GM23248 (cell line): Measurements from ENCODE around the gene KIF18B. TPM values are rescaled to one million over a fixed set of nuclear protein-coding genes. Genes with fewer than 3 reads are reported as not detected.
A peak's percentile ranks its signal among the peaks of the same experiment; 100 is the strongest.

Experiments
- DNase-seq: peaks from one replicate; pipeline ENCODE4 v3.0.0-alpha.2; 2015
- H2AFZ ChIP-seq: fragments of 200-600 bp; sonication (generic); 2 replicates; pipeline ENCODE4 v1.6.1; 2016; ENCODE audit warnings: antibody characterized with exemption
- H3F3A ChIP-seq: fragments of 200-600 bp; sonication (generic); 2 replicates; pipeline ENCODE4 v1.6.1; 2016; ENCODE audit warnings: mild to moderate bottlenecking, antibody characterized with exemption, mixed run types; ENCODE audit not compliant: insufficient read depth
- H3K27ac ChIP-seq: fragments of 200-600 bp; sonication (generic); 2 replicates; pipeline ENCODE4 v1.5.1; 2016; ENCODE audit warnings: mild to moderate bottlenecking
- H3K27me3 ChIP-seq: fragments of 200-600 bp; sonication (generic); replicated peaks from 2 replicates; pipeline ENCODE4 v1.6.1; 2016; ENCODE audit warnings: mild to moderate bottlenecking; ENCODE audit not compliant: insufficient read depth
- H3K36me3 ChIP-seq: fragments of 200-600 bp; sonication (generic); 2 replicates; pipeline ENCODE4 v1.6.1; 2016; ENCODE audit warnings: low read depth, mild to moderate bottlenecking
- H3K4me1 ChIP-seq: fragments of 200-600 bp; sonication (generic); 2 replicates; pipeline ENCODE4 v1.6.1; 2016; ENCODE audit warnings: mild to moderate bottlenecking; ENCODE audit not compliant: insufficient read depth
- H3K4me2 ChIP-seq: fragments of 200-600 bp; sonication (generic); one replicate; pipeline ENCODE4 v1.6.1; 2016; ENCODE audit warnings: mild to moderate bottlenecking; ENCODE audit not compliant: unreplicated experiment
- H3K4me3 ChIP-seq: fragments of 200-600 bp; sonication (generic); 2 replicates; pipeline ENCODE4 v1.5.1; 2016; ENCODE audit warnings: mild to moderate bottlenecking
- H3K79me2 ChIP-seq: fragments of 200-600 bp; sonication (generic); 2 replicates; pipeline ENCODE4 v1.6.1; 2016; ENCODE audit warnings: mild to moderate bottlenecking; ENCODE audit not compliant: insufficient read depth
- H3K9ac ChIP-seq: fragments of 200-600 bp; sonication (generic); 2 replicates; pipeline ENCODE4 v1.6.1; 2016; ENCODE audit warnings: mild to moderate bottlenecking
- H3K9me2 ChIP-seq: fragments of 200-600 bp; sonication (generic); 2 replicates; pipeline ENCODE4 v1.6.1; 2016; ENCODE audit warnings: mixed run types, mild to moderate bottlenecking, moderate library complexity; ENCODE audit not compliant: insufficient read depth
- H3K9me3 ChIP-seq: fragments of 200-600 bp; sonication (generic); one replicate; pipeline ENCODE4 v1.6.1; 2017; ENCODE audit warnings: low read depth
- H4K20me1 ChIP-seq: fragments of 200-600 bp; sonication (generic); 2 replicates; pipeline ENCODE4 v1.6.0; 2016; ENCODE audit not compliant: insufficient read depth
- EZH2 ChIP-seq: fragments of 200-600 bp; sonication (generic); IDR thresholded peaks from 2 replicates; pipeline ENCODE4 v1.6.1; 2018; ENCODE audit warnings: antibody characterized with exemption, mild to moderate bottlenecking; ENCODE audit not compliant: insufficient read depth, poor library complexity, severe bottlenecking
- EZH2phosphoT487 ChIP-seq: fragments of 200-600 bp; sonication (generic); IDR thresholded peaks from 2 replicates; pipeline ENCODE4 v1.6.1; 2018; ENCODE audit warnings: antibody characterized with exemption, moderate library complexity, mild to moderate bottlenecking, low read depth; ENCODE audit not compliant: insufficient read depth
- WGBS, 2 experiments: methylation state at CpG; one replicate each; pipeline ENCODE4 v1.1.6; 2015 to 2017; ENCODE audit warnings: low lambda C conversion rate in 2 of 2, low coverage in 1 of 2; ENCODE audit errors: missing lambda C conversion rate in 2 of 2; 5-methylcytosine and 5-hydroxymethylcytosine counted together
- in situ Hi-C: fragments of 300-500 bp; cut with MboI; formaldehyde crosslinking; loops from 2 replicates; pipeline ENCODE4 v1.15.0; 2020
- polyA plus RNA-seq: library from polyadenylated mRNA; unstranded; fragments of >200 nt; fragmentation: Nextera tagmentation; extraction: Ambion mirVana; gene quantifications from 2 replicates; pipeline ENCODE4 v1.2.1, GENCODE V29; 2016
- total RNA-seq: library from RNA; depleted of rRNA; stranded (reverse); fragments of >200 nt; shearing (Covaris generic); gene quantifications from 2 replicates; pipeline ENCODE4 v1.2.3, GENCODE V29; 2014

Gene KIF18B
- total and polyA plus RNA-seq, 2 experiments from 2014 or later: 2.1 to 4.5 TPM

GRCh38 chr17:44910231-44911106 is 37.1 kb downstream of the KIF18B start:
- H3K4me3 ChIP-seq: no peak overlapping the region
- in situ Hi-C loops: no loop called here

GRCh38 chr17:44909681-44910144 is 37.9 kb downstream of the KIF18B start:
- 71 to 72% methylated on average over 11 of the region's 11 CpGs for WGBS, 2 experiments

More at GRCh38 chr17:44910231-44911106, 37.1 kb downstream of the KIF18B start:
- no peak overlapping the region for H3K9ac ChIP-seq
- H4K20me1 ChIP-seq: no peaks in the 10 kb centered on the region
- TF ChIP-seq EZH2 (no peak), EZH2phosphoT487 (no peak)
- H3K9me3 ChIP-seq: no peaks in the 10 kb centered on the region
- H2AFZ ChIP-seq: peak overlapping the region; percentile 62; the same call in 1 of the 2 replicates
- no peaks in the 10 kb centered on the region for H3K9me2 ChIP-seq
- 85 to 90% methylated on average over 13 of the region's 13 CpGs for WGBS, 2 experiments
- peaks cover 5% of the 10 kb centered on the region; the same call in 1 of the 2 replicates for H3F3A ChIP-seq
- H3K4me1 ChIP-seq: peaks cover 23% of the 10 kb centered on the region
- H3K79me2 ChIP-seq: no peaks in the 10 kb centered on the region
- DNase-seq: no peak
- no peaks in the 10 kb centered on the region for H3K27me3 ChIP-seq
- peak overlapping the region; percentile 43; the same call in 1 of the 2 replicates for H3K27ac ChIP-seq
- no peak overlapping the region for H3K4me2 ChIP-seq
- no peaks in the 10 kb centered on the region for H3K36me3 ChIP-seq

GRCh38 chr17:44908761-44909326 is 38.7 kb downstream of the KIF18B start:
- Histone ChIP-seq H3F3A (peaks cover 5% of the 10 kb centered on the region; the same call in 1 of the 2 replicates), H4K20me1 (no peaks in the 10 kb centered on the region), H2AFZ (no peak overlapping the region), H3K27me3 (no peaks in the 10 kb centered on the region), H3K36me3 (no peaks in the 10 kb centered on the region), H3K4me1 (peaks cover 29% of the 10 kb centered on the region), H3K4me2 (no peak overlapping the region), H3K4me3 (no peak overlapping the region), H3K9me3 (no peaks in the 10 kb centered on the region), H3K79me2 (no peaks in the 10 kb centered on the region), H3K27ac (peak overlapping the region; percentile 43; the same call in 1 of the 2 replicates), H3K9me2 (no peaks in the 10 kb centered on the region), H3K9ac (no peak overlapping the region)
- no peak for TF ChIP-seq EZH2phosphoT487
- in situ Hi-C loops: no loop called here
- no peak for DNase-seq
- 93% methylated on average over 9 to 10 of the region's 10 CpGs for WGBS, 2 experiments

More at GRCh38 chr17:44909681-44910144, 37.9 kb downstream of the KIF18B start:
- Histone ChIP-seq H3K79me2 (no peaks in the 10 kb centered on the region), H3K4me3 (no peak overlapping the region), H3K4me1 (peaks cover 29% of the 10 kb centered on the region), H4K20me1 (no peaks in the 10 kb centered on the region), H3F3A (peaks cover 5% of the 10 kb centered on the region; the same call in 1 of the 2 replicates), H3K36me3 (no peaks in the 10 kb centered on the region), H3K9me2 (no peaks in the 10 kb centered on the region), H3K9me3 (no peaks in the 10 kb centered on the region), H3K27ac (peak overlapping the region; percentile 43), H3K9ac (no peak overlapping the region), H3K27me3 (no peaks in the 10 kb centered on the region), H2AFZ (no peak overlapping the region; the same call in 1 of the 2 replicates), H3K4me2 (no peak overlapping the region)
- TF ChIP-seq EZH2phosphoT487: no peak
- TF ChIP-seq EZH2: no peak
- DNase-seq: peak; percentile 74
- in situ Hi-C loops: no loop called here

- DNase-seq: no peak
- Histone ChIP-seq H3F3A (peaks cover 5% of the 10 kb centered on the region; the same call in 1 of the 2 replicates), H2AFZ (no peak overlapping the region), H3K27ac (no peak overlapping the region), H3K4me1 (peaks cover 29% of the 10 kb centered on the region), H3K4me2 (no peak overlapping the region), H3K79me2 (no peaks in the 10 kb centered on the region), H3K36me3 (no peaks in the 10 kb centered on the region), H4K20me1 (no peaks in the 10 kb centered on the region), H3K27me3 (no peaks in the 10 kb centered on the region), H3K9me3 (no peaks in the 10 kb centered on the region), H3K9me2 (no peaks in the 10 kb centered on the region), H3K4me3 (no peak overlapping the region), H3K9ac (no peak overlapping the region)
- TF ChIP-seq EZH2phosphoT487 (no peak), EZH2 (no peak)
- WGBS, 2 experiments: 80 to 86% methylated on average over 11 of the region's 11 CpGs
- in situ Hi-C loops: no loop called here
These were observed 39.7 kb downstream of the KIF18B start for GRCh38 chr17:44907729-44908470.
